ENCODE measurements around the gene EPHA7.

Gene EPHA7

DNA sequence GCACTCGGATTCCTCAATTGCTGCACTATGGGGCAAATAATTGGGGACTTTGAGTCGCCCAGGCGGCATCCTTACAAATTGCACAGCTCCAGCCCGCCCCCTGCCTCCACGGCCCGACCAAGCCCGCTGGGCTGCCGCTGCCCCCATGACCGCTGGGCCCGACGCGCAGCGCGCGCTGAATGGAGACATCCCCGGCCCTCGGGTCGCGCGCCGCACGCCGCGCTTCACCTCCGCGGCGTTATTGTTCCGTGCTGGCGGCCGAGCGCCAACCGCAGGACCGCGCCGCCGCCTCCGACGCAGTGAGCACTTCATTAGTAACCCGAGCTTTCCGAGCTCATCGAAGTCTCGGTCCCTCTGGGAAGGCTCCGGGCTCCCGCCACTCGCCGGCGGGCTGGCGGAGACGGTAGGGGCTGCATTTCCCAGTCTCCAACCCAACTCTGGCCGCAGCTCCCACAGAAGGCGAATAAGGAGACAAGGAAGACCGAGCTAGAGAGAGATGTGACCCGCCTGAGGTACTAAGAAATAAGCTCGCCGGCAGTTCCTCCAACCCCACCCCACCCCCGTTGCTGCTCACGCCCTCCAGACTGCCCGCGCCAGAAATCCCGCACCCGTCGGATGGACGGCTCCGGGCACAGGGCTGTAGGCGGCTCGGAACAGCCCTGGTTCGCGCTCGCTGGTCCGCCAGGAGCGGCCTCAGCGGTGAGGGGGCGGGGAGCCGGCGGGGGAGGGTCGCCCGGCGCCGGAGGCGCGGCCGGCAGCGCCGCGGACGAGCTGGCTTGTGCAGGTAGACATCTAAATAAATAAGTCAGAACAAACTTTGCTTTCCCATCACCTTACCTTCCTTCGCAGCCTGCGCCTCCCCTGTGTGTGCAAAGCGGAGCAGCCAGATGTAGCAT is 703 bp downstream of the EPHA7 start (continued):
- TF ChIP-seq, protein P1, sequence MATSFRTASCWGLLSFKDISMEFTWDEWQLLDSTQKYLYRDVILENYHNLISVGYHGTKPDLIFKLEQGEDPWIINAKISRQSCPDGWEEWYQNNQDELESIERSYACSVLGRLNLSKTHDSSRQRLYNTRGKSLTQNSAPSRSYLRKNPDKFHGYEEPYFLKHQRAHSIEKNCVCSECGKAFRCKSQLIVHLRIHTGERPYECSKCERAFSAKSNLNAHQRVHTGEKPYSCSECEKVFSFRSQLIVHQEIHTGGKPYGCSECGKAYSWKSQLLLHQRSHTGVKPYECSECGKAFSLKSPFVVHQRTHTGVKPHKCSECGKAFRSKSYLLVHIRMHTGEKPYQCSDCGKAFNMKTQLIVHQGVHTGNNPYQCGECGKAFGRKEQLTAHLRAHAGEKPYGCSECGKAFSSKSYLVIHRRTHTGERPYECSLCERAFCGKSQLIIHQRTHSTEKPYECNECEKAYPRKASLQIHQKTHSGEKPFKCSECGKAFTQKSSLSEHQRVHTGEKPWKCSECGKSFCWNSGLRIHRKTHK (tag by site-specific recombination; IDR thresholded peaks at IDR 0.05), result no peak

DNA sequence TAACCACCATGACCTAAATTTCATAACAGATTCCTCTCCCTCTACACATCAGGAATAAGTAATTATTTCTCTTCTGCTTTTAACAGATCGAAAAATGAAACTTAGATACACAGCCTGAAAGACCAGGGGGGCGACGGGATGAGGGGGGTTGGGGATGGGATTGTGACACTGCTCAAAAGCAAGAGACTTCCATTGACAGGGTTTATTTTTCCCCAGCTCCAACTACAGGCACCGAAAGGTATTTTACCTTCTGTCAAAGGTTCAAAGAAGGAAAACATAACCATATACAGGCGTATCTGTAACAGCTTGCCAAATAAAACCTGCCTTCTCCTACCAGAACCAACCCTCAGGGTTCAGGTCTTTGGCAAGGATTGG is 1.3 kb downstream of the EPHA7 start:
- peak overlapping the region; percentile 75 for H3K4me3 ChIP-seq (ENCODE audit: low read depth, low read length)
- peak overlapping the region; percentile 97 for H3K27ac ChIP-seq (ENCODE audit: extremely low read depth, low read depth, low read length)
- peaks cover 16% of the 10 kb centered on the region; the same call in 1 of the 2 replicates for H3K4me1 ChIP-seq (ENCODE audit: control insufficient read depth, insufficient read depth, low read length)
- H3K36me3 ChIP-seq (ENCODE audit: control insufficient read depth in 2 of 2, insufficient read depth in 1 of 2, low read length in 2 of 2), result no peaks in the 10 kb centered on the region; a peak in 1 of 3 replicates
- no peaks in the 10 kb centered on the region for H3K9me3 ChIP-seq (ENCODE audit: control insufficient read depth, insufficient read depth, low read depth, low read length)
- TF ChIP-seq ZNF529 (tag by site-specific recombination; IDR thresholded peaks at IDR 0.05; ENCODE audit: insufficient replicate concordance) (peak; percentile 11), ZNF610 (tag by site-specific recombination; IDR thresholded peaks at IDR 0.05; ENCODE audit: borderline replicate concordance) (no peak)
- ChIA-PET POLR2A (interaction anchor here (1.0 to 4.8 kb wide), 16 partner anchors 10 to 607 kb away, joined by 3 to 125 read pairs (median 14); no protein-coding TSS in a partner anchor), CTCF (interaction anchor here (0.6 to 1.3 kb wide), 7 partner anchors 16 to 607 kb away, joined by 3 to 4 read pairs (median 3); no protein-coding TSS in a partner anchor)

DNA sequence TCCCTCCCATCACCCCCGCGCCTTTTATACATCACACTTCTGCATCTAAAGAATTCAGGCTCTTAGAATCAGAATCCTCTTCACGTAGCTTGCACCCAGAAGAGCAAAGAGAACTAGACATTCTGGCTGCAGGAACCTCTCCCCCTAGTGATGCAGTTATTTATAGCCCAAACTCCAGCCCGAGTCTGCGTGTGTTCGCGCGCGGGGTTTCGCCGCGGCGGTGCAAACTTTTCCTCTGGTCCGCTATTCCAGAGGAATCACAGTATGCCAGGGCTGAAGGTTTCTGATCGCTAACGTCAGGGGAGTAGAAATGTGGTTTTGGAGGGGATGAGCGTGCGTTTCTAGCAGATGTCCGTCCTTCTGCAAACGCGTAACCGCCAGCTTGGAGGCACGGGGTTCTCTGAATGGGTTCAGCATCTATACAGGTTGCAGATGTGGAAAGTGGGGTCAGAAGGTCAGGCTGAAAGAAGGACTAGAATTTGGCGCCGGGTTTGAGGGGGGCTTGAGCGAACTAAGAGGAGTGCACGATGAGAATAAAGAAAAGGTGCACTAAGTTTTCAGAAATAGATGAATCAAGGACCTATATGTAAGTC is 1.8 kb downstream of the EPHA7 start:
- peaks cover 20% of the 10 kb centered on the region; the same call in 1 of the 2 replicates for H3K4me1 ChIP-seq (ENCODE audit: control insufficient read depth, insufficient read depth, low read length)
- ChIA-PET CTCF (interaction anchor here (0.6 to 1.3 kb wide), 6 partner anchors 16 to 297 kb away, joined by 3 to 5 read pairs (median 4); no protein-coding TSS in a partner anchor), POLR2A (interaction anchor here (1.0 to 4.8 kb wide), 12 partner anchors 9 to 329 kb away, joined by 3 to 125 read pairs (median 14); no protein-coding TSS in a partner anchor)
- peak overlapping the region; percentile 97 for H3K27ac ChIP-seq (ENCODE audit: extremely low read depth, low read depth, low read length)
- H3K4me3 ChIP-seq (ENCODE audit: low read depth, low read length), result peak overlapping the region; percentile 75
- no peaks in the 10 kb centered on the region for H3K9me3 ChIP-seq (ENCODE audit: control insufficient read depth, insufficient read depth, low read depth, low read length)
- H3K36me3 ChIP-seq (ENCODE audit: control insufficient read depth in 2 of 2, insufficient read depth in 1 of 2, low read length in 2 of 2), result no peaks in the 10 kb centered on the region; a peak in 1 of 3 replicates
- TF ChIP-seq OVOL3 (tag by site-specific recombination; IDR thresholded peaks at IDR 0.05) (0 out of 2 replicates have a peak, but pooled peaks have one; percentile 10), ZNF341 (tag by site-specific recombination; IDR thresholded peaks at IDR 0.05; ENCODE audit: low read depth) (peak; percentile 91), ZXDB (tag by site-specific recombination; IDR thresholded peaks at IDR 0.05) (peak; percentile 63; the same call in 1 of the 2 replicates), PRDM1 (tag by site-specific recombination; IDR thresholded peaks at IDR 0.05) (0 out of 2 replicates have a peak, but pooled peaks have one; percentile 6), ZBTB8A (tag by site-specific recombination; IDR thresholded peaks at IDR 0.05) (peak; percentile 59), ZNF2 (tag by site-specific recombination; IDR thresholded peaks at IDR 0.05) (0 out of 2 replicates have a peak, but pooled peaks have one; percentile 36)
- TF ChIP-seq, protein P2, sequence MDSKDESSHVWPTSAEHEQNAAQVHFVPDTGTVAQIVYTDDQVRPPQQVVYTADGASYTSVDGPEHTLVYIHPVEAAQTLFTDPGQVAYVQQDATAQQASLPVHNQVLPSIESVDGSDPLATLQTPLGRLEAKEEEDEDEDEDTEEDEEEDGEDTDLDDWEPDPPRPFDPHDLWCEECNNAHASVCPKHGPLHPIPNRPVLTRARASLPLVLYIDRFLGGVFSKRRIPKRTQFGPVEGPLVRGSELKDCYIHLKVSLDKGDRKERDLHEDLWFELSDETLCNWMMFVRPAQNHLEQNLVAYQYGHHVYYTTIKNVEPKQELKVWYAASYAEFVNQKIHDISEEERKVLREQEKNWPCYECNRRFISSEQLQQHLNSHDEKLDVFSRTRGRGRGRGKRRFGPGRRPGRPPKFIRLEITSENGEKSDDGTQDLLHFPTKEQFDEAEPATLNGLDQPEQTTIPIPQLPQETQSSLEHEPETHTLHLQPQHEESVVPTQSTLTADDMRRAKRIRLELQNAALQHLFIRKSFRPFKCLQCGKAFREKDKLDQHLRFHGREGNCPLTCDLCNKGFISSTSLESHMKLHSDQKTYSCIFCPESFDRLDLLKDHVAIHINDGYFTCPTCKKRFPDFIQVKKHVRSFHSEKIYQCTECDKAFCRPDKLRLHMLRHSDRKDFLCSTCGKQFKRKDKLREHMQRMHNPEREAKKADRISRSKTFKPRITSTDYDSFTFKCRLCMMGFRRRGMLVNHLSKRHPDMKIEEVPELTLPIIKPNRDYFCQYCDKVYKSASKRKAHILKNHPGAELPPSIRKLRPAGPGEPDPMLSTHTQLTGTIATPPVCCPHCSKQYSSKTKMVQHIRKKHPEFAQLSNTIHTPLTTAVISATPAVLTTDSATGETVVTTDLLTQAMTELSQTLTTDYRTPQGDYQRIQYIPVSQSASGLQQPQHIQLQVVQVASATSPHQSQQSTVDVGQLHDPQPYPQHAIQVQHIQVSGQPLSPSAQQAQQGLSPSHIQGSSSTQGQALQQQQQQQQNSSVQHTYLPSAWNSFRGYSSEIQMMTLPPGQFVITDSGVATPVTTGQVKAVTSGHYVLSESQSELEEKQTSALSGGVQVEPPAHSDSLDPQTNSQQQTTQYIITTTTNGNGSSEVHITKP (tag by site-specific recombination; IDR thresholded peaks at IDR 0.05), result 0 out of 2 replicates have a peak, but pooled peaks have one; percentile 29
- TF ChIP-seq, protein P3, sequence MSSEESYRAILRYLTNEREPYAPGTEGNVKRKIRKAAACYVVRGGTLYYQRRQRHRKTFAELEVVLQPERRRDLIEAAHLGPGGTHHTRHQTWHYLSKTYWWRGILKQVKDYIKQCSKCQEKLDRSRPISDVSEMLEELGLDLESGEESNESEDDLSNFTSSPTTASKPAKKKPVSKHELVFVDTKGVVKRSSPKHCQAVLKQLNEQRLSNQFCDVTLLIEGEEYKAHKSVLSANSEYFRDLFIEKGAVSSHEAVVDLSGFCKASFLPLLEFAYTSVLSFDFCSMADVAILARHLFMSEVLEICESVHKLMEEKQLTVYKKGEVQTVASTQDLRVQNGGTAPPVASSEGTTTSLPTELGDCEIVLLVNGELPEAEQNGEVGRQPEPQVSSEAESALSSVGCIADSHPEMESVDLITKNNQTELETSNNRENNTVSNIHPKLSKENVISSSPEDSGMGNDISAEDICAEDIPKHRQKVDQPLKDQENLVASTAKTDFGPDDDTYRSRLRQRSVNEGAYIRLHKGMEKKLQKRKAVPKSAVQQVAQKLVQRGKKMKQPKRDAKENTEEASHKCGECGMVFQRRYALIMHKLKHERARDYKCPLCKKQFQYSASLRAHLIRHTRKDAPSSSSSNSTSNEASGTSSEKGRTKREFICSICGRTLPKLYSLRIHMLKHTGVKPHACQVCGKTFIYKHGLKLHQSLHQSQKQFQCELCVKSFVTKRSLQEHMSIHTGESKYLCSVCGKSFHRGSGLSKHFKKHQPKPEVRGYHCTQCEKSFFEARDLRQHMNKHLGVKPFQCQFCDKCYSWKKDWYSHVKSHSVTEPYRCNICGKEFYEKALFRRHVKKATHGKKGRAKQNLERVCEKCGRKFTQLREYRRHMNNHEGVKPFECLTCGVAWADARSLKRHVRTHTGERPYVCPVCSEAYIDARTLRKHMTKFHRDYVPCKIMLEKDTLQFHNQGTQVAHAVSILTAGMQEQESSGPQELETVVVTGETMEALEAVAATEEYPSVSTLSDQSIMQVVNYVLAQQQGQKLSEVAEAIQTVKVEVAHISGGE (tag by site-specific recombination; conservative IDR thresholded peaks at IDR 0.05; ENCODE audit: low read depth), result peak; percentile 26; the same call in 1 of the 2 replicates
- TF ChIP-seq, protein P4, sequence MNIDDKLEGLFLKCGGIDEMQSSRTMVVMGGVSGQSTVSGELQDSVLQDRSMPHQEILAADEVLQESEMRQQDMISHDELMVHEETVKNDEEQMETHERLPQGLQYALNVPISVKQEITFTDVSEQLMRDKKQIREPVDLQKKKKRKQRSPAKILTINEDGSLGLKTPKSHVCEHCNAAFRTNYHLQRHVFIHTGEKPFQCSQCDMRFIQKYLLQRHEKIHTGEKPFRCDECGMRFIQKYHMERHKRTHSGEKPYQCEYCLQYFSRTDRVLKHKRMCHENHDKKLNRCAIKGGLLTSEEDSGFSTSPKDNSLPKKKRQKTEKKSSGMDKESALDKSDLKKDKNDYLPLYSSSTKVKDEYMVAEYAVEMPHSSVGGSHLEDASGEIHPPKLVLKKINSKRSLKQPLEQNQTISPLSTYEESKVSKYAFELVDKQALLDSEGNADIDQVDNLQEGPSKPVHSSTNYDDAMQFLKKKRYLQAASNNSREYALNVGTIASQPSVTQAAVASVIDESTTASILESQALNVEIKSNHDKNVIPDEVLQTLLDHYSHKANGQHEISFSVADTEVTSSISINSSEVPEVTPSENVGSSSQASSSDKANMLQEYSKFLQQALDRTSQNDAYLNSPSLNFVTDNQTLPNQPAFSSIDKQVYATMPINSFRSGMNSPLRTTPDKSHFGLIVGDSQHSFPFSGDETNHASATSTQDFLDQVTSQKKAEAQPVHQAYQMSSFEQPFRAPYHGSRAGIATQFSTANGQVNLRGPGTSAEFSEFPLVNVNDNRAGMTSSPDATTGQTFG (tag by site-specific recombination; IDR thresholded peaks at IDR 0.05; ENCODE audit: borderline replicate concordance), result no peak
- TF ChIP-seq, protein P5, sequence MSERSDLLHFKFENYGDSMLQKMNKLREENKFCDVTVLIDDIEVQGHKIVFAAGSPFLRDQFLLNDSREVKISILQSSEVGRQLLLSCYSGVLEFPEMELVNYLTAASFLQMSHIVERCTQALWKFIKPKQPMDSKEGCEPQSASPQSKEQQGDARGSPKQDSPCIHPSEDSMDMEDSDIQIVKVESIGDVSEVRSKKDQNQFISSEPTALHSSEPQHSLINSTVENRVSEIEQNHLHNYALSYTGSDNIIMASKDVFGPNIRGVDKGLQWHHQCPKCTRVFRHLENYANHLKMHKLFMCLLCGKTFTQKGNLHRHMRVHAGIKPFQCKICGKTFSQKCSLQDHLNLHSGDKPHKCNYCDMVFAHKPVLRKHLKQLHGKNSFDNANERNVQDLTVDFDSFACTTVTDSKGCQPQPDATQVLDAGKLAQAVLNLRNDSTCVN (tag by site-specific recombination; optimal IDR thresholded peaks at IDR 0.05), result peak; percentile 51
